CD14-positive monocyte (primary cell): ENCODE data around the gene COTL1. TPM values are rescaled to one million over a fixed set of nuclear protein-coding genes. Genes with fewer than 3 reads are reported as not detected.
A peak's percentile ranks its signal among the peaks of the same experiment; 100 is the strongest.

ENCODE experiments used
- DNase-seq, 3 donors: peaks; one replicate each; pipeline ENCODE4 v3.0.0-alpha.2; 2011 to 2022
- H2AFZ ChIP-seq: 2 replicates; pipeline ENCODE4 v1.6.0; 2012; ENCODE audit warnings: mild to moderate bottlenecking, low read depth, low read length, inconsistent platforms; ENCODE audit not compliant: insufficient read depth, poor library complexity, severe bottlenecking
- H3K27ac ChIP-seq, 2 donors: 1 replicate in 1 of 2; 2 replicates in 1 of 2; pipeline ENCODE4 v1.5.1; 2012 to 2013; ENCODE audit warnings: low read length in 2 of 2, control low read depth in 1 of 2, inconsistent platforms in 1 of 2, low read depth in 1 of 2, mild to moderate bottlenecking in 1 of 2
- H3K27me3 ChIP-seq, 2 donors: one replicate each; pipeline versions ENCODE4 v1.6.0 to v1.6.1; 2011 to 2013; ENCODE audit warnings: low read length in 2 of 2; ENCODE audit not compliant: control insufficient read depth in 2 of 2, insufficient read depth in 2 of 2
- H3K36me3 ChIP-seq, 2 donors: replicated peaks in 1 of 2; 1 replicate in 1 of 2; 2 replicates in 1 of 2; pipeline versions ENCODE4 v1.5.1 to v1.6.1; 2012 to 2013; ENCODE audit warnings: low read length in 2 of 2, control low read depth in 1 of 2, inconsistent platforms in 1 of 2, mild to moderate bottlenecking in 1 of 2; ENCODE audit not compliant: insufficient read depth in 2 of 2, control insufficient read depth in 1 of 2
- H3K4me1 ChIP-seq, 2 donors: 1 replicate in 1 of 2; 2 replicates in 1 of 2; pipeline versions ENCODE4 v1.5.1 to v1.6.1; 2012 to 2013; ENCODE audit warnings: low read length in 2 of 2, control low read depth in 1 of 2, inconsistent platforms in 1 of 2, mild to moderate bottlenecking in 1 of 2, moderate library complexity in 1 of 2; ENCODE audit not compliant: insufficient read depth in 2 of 2, control insufficient read depth in 1 of 2
- H3K4me2 ChIP-seq: replicated peaks from 2 replicates; pipeline ENCODE3; 2012; ENCODE audit warnings: low read length, moderate library complexity, mild to moderate bottlenecking; ENCODE audit not compliant: poor library complexity, severe bottlenecking; ENCODE audit errors: extremely low read depth
- H3K4me3 ChIP-seq, 3 experiments: fragments of 200-600 bp in 1 of 3; sonication (generic) in 1 of 3; replicated peaks in 1 of 3; 1 replicate in 2 of 3; 2 replicates in 1 of 3; pipeline ENCODE4 v1.5.1; 2011 to 2013; ENCODE audit warnings: low read length in 3 of 3, mild to moderate bottlenecking in 3 of 3, control low read depth in 2 of 3, low read depth in 2 of 3, inconsistent platforms in 1 of 3, moderate library complexity in 1 of 3
- H3K79me2 ChIP-seq: 2 replicates; pipeline ENCODE4 v1.6.0; 2012; ENCODE audit warnings: mild to moderate bottlenecking, control low read depth, inconsistent platforms, low read length, moderate library complexity; ENCODE audit not compliant: insufficient read depth
- H3K9ac ChIP-seq: 2 replicates; pipeline ENCODE4 v1.6.0; 2017; ENCODE audit warnings: low read length, mild to moderate bottlenecking; ENCODE audit not compliant: insufficient read depth, poor library complexity, severe bottlenecking
- H3K9me3 ChIP-seq, 2 donors: replicated peaks in 1 of 2; 1 replicate in 1 of 2; 2 replicates in 1 of 2; pipeline versions ENCODE4 v1.5.1 to v1.6.1; 2012 to 2013; ENCODE audit warnings: low read length in 2 of 2, control low read depth in 1 of 2; ENCODE audit not compliant: control insufficient read depth in 1 of 2, insufficient read depth in 1 of 2
- H4K20me1 ChIP-seq: 2 replicates; pipeline ENCODE4 v1.6.0; 2012; ENCODE audit warnings: mild to moderate bottlenecking, low read length, control low read depth, moderate library complexity; ENCODE audit not compliant: insufficient read depth
- H3K27ac Mint-ChIP-seq, 7 donors: one replicate each; pipeline ENCODE4 v1.8.0; 2020; ENCODE audit warnings: mild to moderate bottlenecking in 7 of 7, mixed read lengths in 7 of 7, moderate library complexity in 6 of 7, inconsistent platforms in 2 of 7
- H3K27me3 Mint-ChIP-seq, 3 donors: one replicate each; pipeline ENCODE4 v1.8.0; 2021 to 2022; ENCODE audit warnings: low read depth in 3 of 3, mild to moderate bottlenecking in 3 of 3, mixed read lengths in 3 of 3, moderate library complexity in 3 of 3, inconsistent platforms in 1 of 3
- H3K36me3 Mint-ChIP-seq, 2 donors: one replicate each; pipeline ENCODE4 v1.8.0; 2020; ENCODE audit warnings: mixed read lengths in 2 of 2, inconsistent platforms in 1 of 2, mild to moderate bottlenecking in 1 of 2
- H3K4me1 Mint-ChIP-seq: one replicate; pipeline ENCODE4 v1.8.0; 2020; ENCODE audit warnings: mild to moderate bottlenecking, mixed read lengths
- H3K4me3 Mint-ChIP-seq, 2 donors: one replicate each; pipeline ENCODE4 v1.8.0; 2020; ENCODE audit warnings: mild to moderate bottlenecking in 2 of 2, mixed read lengths in 2 of 2, moderate library complexity in 1 of 2
- H3K9me3 Mint-ChIP-seq, 7 donors: one replicate each; pipeline ENCODE4 v1.8.0; 2020 to 2022; ENCODE audit warnings: mixed read lengths in 7 of 7, mild to moderate bottlenecking in 6 of 7, moderate library complexity in 6 of 7, inconsistent platforms in 2 of 7
- WGBS: methylation state at CpG from one replicate; pipeline ENCODE4 v1.1.5; 2013; ENCODE audit warnings: missing lambda C conversion rate; ENCODE audit not compliant: insufficient coverage; 5-methylcytosine and 5-hydroxymethylcytosine counted together
- intact Hi-C, 2 donors: fragments of 100-400 bp; cut with micrococcal nuclease; formaldehyde crosslinking; loops; one replicate each; pipeline versions ENCODE4 v1.15.0 to v1.15.1; 2023
- polyA plus RNA-seq, 3 donors: library from polyadenylated mRNA; depleted of rRNA in 1 of 3; unstranded in 2 of 3; stranded (reverse) in 1 of 3; fragments of 300-500 nt in 2 of 3; fragments of >200 nt in 1 of 3; fragmentation: Illumina TruSeq in 2 of 3; gene quantifications; 1 replicate in 2 of 3; 2 replicates in 1 of 3; pipeline ENCODE4 v1.2.3, GENCODE V29; 2012 to 2021
- TF ChIP-seq, protein P1 (sequence below): fragments of 200-600 bp; IDR thresholded peaks from one replicate; pipeline ENCODE4 v1.8.0; 2022; ENCODE audit warnings: antibody characterized with exemption, mild to moderate bottlenecking

The COTL1 gene
- polyA plus RNA-seq, 3 donors, result 648 to 1,843 (median 1,643) TPM

DNA sequence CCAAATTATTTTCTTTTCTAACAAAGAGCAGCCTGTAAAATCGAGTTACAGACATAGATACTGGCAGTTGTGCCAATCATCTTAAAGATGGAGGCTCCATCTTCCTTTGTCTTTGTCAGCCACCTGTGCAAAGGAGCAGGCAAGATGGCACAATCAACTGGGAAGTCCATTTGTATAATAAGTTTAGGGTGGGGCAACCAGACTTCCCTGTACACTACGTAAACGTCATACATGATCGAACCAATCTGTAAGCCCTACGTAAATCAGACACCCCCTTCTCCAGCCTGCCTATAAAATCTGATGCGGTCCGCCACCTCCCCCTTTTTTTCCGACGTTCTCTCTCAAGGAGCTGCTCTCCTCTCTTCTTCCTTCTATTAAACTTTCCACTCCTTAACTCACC, 82.0 kb downstream of the COTL1 start:
- H3K4me2 ChIP-seq, result no peak overlapping the region
- H3K9ac ChIP-seq, result no peak overlapping the region
- H3K27ac Mint-ChIP-seq, result no peak overlapping the region
- 95% methylated on average over 6 of the region's 9 CpGs for WGBS
- no peak for DNase-seq
- TF ChIP-seq, protein P1, sequence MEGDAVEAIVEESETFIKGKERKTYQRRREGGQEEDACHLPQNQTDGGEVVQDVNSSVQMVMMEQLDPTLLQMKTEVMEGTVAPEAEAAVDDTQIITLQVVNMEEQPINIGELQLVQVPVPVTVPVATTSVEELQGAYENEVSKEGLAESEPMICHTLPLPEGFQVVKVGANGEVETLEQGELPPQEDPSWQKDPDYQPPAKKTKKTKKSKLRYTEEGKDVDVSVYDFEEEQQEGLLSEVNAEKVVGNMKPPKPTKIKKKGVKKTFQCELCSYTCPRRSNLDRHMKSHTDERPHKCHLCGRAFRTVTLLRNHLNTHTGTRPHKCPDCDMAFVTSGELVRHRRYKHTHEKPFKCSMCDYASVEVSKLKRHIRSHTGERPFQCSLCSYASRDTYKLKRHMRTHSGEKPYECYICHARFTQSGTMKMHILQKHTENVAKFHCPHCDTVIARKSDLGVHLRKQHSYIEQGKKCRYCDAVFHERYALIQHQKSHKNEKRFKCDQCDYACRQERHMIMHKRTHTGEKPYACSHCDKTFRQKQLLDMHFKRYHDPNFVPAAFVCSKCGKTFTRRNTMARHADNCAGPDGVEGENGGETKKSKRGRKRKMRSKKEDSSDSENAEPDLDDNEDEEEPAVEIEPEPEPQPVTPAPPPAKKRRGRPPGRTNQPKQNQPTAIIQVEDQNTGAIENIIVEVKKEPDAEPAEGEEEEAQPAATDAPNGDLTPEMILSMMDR, result no peak
- H2AFZ ChIP-seq, result no peak overlapping the region
- no peaks in the 10 kb centered on the region for H3K79me2 ChIP-seq
- H3K4me3 ChIP-seq, result no peak overlapping the region
- H3K9me3 ChIP-seq, result no peaks in the 10 kb centered on the region
- peaks cover 0 to 2% of the 10 kb centered on the region in 2 donors for H3K36me3 Mint-ChIP-seq
- H3K27ac ChIP-seq, result no peak overlapping the region
- H3K27me3 Mint-ChIP-seq, result peaks cover 4 to 14% (median 5%) of the 10 kb centered on the region in 3 donors
- peaks cover 0 to 6% (median 1%) of the 10 kb centered on the region in 7 donors for H3K9me3 Mint-ChIP-seq
- peaks cover 16% of the 10 kb centered on the region for H3K4me1 Mint-ChIP-seq
- peaks cover 20 to 24% of the 10 kb centered on the region in 2 donors for H3K4me1 ChIP-seq
- no peaks in the 10 kb centered on the region for H3K36me3 ChIP-seq
- no peaks in the 10 kb centered on the region for H4K20me1 ChIP-seq
- no peaks in the 10 kb centered on the region for H3K27me3 ChIP-seq
- intact Hi-C loops, result no loop called here
- H3K4me3 Mint-ChIP-seq, result no peak overlapping the region

DNA sequence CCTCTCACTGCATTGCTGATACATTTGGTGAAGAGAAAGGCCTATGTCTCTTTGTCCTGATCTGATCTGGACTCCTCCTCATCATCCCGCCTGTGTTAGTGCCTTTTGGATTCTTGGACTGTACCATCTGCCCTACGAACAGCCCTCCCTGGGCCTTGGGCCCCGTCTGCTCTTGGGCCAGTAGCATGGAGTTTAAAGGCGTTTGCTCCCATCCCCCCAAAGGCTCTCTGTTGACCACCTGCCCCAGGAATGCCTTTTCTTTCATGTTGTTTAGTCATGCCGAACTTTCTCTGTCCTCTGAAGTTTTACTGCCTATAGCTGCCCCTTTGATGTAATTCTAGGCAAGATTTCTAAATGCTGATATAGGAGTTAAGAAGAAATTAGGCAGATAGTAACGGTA, 82.5 kb downstream of the COTL1 start:
- H2AFZ ChIP-seq, result no peak overlapping the region
- no peaks in the 10 kb centered on the region for H3K79me2 ChIP-seq
- no peak overlapping the region for H3K27ac ChIP-seq
- peaks cover 16% of the 10 kb centered on the region for H3K4me1 Mint-ChIP-seq
- 79% methylated on average over 4 of the region's 6 CpGs for WGBS
- intact Hi-C loops, result no loop called here
- H3K9me3 Mint-ChIP-seq, result peaks cover 0 to 7% (median 1%) of the 10 kb centered on the region in 7 donors
- H3K27ac Mint-ChIP-seq, result peak overlapping the region in 2 of 7 donors; percentile 3 to 79
- no peak overlapping the region for H3K4me3 Mint-ChIP-seq
- peaks cover 0 to 3% of the 10 kb centered on the region in 2 donors for H3K36me3 Mint-ChIP-seq
- H3K36me3 ChIP-seq, result no peaks in the 10 kb centered on the region
- H3K4me2 ChIP-seq, result no peak overlapping the region
- no peaks in the 10 kb centered on the region for H3K9me3 ChIP-seq
- TF ChIP-seq, protein P1, result no peak
- no peak overlapping the region for H3K9ac ChIP-seq
- no peak overlapping the region for H3K4me3 ChIP-seq
- H3K27me3 ChIP-seq, result no peaks in the 10 kb centered on the region
- peaks cover 20 to 24% of the 10 kb centered on the region in 2 donors for H3K4me1 ChIP-seq
- H3K27me3 Mint-ChIP-seq, result peaks cover 4 to 14% (median 5%) of the 10 kb centered on the region in 3 donors
- no peaks in the 10 kb centered on the region for H4K20me1 ChIP-seq
- DNase-seq, result no peak
